Choroid plexus epithelial cell (primary cell): ENCODE results near the gene DTD2.
"Not testable (repeated sequence)": the region's sequence is repeated elsewhere in the genome, so short reads cannot be mapped to it uniquely, and the experiment has no call there.

ENCODE experiments used
- DNase-seq: peaks from one replicate; pipeline ENCODE4 v3.0.0-alpha.2; 2010; ENCODE audit warnings: low read depth
- H3K4me3 ChIP-seq: 2 replicates; pipeline ENCODE4 v1.5.1; 2011; ENCODE audit warnings: low read depth, mild to moderate bottlenecking, control low read depth, low read length, moderate library complexity
- TF ChIP-seq, protein P1 (sequence below): conservative IDR thresholded peaks from 2 replicates; pipeline ENCODE4 v1.5.1; 2011; ENCODE audit warnings: low read depth, mild to moderate bottlenecking, control low read depth, inconsistent platforms, low read length, moderate library complexity

The DTD2 gene

DNA sequence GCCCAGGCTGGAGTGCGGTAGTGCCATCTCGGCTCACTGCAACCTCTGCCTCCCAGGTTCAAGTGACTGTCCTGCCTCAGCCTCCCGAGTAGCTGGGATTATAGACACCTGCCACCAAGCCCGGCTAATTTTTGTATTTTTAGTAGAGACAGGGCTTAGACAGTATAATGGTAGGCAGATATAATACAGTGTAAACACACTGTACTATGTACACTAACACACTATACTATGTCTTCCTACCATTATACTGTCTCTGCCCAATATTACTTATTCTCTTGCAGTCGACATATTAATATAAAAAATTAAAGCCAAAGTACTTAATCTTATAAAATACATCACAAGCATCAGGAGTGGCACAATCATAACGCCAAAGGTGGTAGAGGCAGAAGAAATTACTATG is 15.0 kb downstream of the DTD2 start:
- TF ChIP-seq, protein P1, sequence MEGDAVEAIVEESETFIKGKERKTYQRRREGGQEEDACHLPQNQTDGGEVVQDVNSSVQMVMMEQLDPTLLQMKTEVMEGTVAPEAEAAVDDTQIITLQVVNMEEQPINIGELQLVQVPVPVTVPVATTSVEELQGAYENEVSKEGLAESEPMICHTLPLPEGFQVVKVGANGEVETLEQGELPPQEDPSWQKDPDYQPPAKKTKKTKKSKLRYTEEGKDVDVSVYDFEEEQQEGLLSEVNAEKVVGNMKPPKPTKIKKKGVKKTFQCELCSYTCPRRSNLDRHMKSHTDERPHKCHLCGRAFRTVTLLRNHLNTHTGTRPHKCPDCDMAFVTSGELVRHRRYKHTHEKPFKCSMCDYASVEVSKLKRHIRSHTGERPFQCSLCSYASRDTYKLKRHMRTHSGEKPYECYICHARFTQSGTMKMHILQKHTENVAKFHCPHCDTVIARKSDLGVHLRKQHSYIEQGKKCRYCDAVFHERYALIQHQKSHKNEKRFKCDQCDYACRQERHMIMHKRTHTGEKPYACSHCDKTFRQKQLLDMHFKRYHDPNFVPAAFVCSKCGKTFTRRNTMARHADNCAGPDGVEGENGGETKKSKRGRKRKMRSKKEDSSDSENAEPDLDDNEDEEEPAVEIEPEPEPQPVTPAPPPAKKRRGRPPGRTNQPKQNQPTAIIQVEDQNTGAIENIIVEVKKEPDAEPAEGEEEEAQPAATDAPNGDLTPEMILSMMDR, result no peak
- DNase-seq, result no peak
- no peak overlapping the region for H3K4me3 ChIP-seq

DNA sequence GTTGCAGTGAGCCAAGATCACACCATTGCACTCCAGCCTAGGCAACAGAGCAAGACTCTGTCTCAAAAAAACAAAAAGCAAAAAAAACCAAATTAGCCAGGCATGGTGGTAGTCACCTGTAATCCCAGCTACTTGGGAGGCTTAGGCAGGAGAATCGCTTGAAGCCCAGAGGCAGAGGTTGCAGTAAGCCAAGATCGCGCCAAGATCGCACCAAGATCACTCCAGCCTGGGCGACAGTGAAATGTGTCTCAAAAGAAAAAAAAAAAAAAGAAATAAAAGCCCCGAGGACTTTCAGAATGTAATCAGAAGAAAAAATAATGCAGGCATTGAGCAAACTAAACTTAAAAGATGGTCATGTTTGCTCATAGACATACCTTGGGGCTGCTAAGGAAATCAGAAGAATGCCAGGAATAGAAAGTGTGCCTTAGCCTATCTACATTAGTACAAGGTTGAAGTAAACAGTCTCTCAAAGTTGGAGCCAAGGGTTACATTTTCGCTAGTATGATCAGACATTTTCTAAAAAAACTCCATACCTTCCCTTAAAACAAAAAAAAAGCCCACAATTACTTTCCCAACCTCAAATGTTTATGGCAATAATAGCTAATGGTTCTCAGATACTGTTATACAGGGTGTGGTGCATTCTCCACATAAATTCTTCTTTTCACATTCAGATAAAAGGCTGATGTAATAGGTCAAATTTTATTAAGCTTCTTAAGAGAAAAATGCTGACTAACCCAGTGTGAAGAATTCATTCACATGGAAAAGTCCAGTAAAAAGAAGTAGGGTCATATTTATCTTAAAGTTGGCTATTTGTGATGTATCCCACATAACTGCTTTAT is 15.8 kb downstream of the DTD2 start:
- TF ChIP-seq, protein P1, result no peak
- H3K4me3 ChIP-seq, result no peak overlapping the region
- peak; percentile 88 for DNase-seq

DNA sequence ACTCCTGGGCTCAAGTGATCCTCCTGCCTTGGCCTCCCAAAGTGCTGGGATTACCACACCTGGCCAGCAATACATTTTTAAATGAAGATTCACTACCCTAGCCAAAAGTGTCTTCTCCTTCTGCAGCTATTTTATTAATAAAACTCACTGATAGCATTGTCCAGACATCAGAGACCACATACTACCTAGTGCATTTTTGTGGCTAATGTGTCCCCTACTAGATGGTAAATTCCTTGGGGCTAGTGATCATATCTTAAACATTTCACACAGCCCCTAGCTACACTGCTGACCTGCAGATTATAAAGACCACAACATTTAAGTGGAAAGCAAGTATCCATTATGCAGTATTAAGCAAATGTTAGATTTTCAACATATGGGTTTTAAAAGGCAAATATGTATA is 17.0 kb downstream of the DTD2 start:
- TF ChIP-seq, protein P1, result no peak
- no peak overlapping the region for H3K4me3 ChIP-seq
- no peak for DNase-seq

DNA sequence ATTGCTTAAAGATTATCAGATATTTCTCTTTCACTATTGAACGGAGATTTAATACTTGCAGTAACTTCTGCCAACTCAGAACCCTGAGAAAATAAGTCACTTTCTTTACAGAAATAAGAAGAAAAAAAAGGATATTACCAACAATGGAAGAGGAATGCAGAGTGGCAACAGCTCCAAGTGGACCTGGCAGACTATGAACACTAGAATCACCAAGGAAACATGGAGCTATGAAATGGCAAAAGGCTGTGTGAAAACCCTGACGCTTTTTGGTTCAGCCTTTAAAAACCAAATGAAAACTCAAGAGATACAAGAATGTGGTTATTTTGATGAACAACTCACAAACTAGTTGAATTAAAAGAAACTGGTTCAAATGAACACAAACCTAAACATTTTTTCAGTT is 17.7 kb downstream of the DTD2 start:
- TF ChIP-seq, protein P1, result no peak
- DNase-seq, result no peak
- no peak overlapping the region for H3K4me3 ChIP-seq

GRCh38 chr14:31437045-31437691 is 20.1 kb downstream of the DTD2 start:
- DNase-seq, H3K4me3 ChIP-seq: not testable (repeated sequence)

GRCh38 chr14:31435276-31435675 is 22.0 kb downstream of the DTD2 start:
- TF ChIP-seq, protein P1, result no peak
- H3K4me3 ChIP-seq, result no peak overlapping the region
- peak; percentile 57 for DNase-seq

DNA sequence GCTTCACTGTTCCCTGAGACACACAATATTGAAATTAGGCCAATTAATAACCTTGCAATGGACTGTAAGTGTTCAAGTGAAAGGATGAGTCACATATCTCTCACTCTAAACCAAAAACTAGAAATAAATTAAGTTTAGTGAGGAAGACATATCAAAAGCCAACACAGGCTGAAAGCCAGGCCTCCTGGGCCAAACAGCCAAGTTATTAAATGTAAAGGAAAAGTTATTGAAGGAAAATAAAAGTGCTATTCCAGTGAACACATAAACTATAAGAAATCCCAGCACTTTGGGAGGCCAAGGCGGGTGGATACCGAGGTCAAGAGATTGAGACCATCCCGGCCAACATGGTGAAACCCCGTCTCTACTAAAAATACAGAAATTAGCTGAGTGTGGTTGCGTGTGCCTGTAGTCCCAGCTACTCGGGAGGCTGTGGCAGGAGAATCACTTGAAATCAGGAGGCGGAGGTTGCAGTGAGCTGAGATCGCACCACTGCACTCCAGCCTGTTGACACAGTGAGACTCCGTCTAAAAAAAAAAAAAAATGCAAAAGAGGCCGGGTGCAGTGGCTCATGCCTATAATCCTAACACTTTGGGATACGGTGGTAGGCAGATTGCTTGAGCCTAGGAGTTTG is 26.6 kb downstream of the DTD2 start:
- DNase-seq, result no peak
- TF ChIP-seq, protein P1, result no peak
- no peak overlapping the region for H3K4me3 ChIP-seq
